Measurements from ENCODE around the gene TACC3. TPM values are rescaled to one million over a fixed set of nuclear protein-coding genes. Genes with fewer than 3 reads are reported as not detected.

The TACC3 gene
- total RNA-seq, 1 donor: 4.0 TPM

- Histone ChIP-seq H3K36me3 (ENCODE audit: insufficient read depth, low read length) (peaks cover 14% of the 10 kb centered on the region), H3K79me2 (ENCODE audit: insufficient read depth, low read length) (peaks cover 57% of the 10 kb centered on the region), H3K27ac (ENCODE audit: low read depth, low read length) (peak overlapping the region; percentile 92), H3K4me1 (ENCODE audit: insufficient read depth, low read length) (peaks cover 8% of the 10 kb centered on the region), H4K20me1 (ENCODE audit: insufficient read depth, low read length) (peaks cover 26% of the 10 kb centered on the region), H3K4me3 (ENCODE audit: insufficient read depth, low read length) (peak overlapping the region; percentile 79), H3K9me3 (ENCODE audit: low read depth, low read length) (no peaks in the 10 kb centered on the region), H2AFZ (ENCODE audit: low read length) (peak overlapping the region; percentile 86), H3K4me2 (ENCODE audit: insufficient read depth, low read length) (peak overlapping the region; percentile 97), H3K27me3 (ENCODE audit: insufficient read depth, low read length) (no peaks in the 10 kb centered on the region)
- TF ChIP-seq CTCF (IDR thresholded peaks at IDR 0.05; ENCODE audit: extremely low read depth, low read depth, low read length): no peak
- DNase-seq (ENCODE audit: insufficient read length, low spot score, missing footprints): peak; percentile 97
Measured at GRCh38 chr4:1711571-1712215, 9.6 kb upstream of the TACC3 start.

- H3K4me2 ChIP-seq (ENCODE audit: insufficient read depth, low read length): peak within 1 kb of the TSS; percentile 97
- no peaks in the 10 kb centered on the region for H3K9me3 ChIP-seq (ENCODE audit: low read depth, low read length)
- peak within 1 kb of the TSS; percentile 92 for H3K27ac ChIP-seq (ENCODE audit: low read depth, low read length)
- peaks cover 30% of the 10 kb centered on the region for H4K20me1 ChIP-seq (ENCODE audit: insufficient read depth, low read length)
- peaks cover 8% of the 10 kb centered on the region for H3K4me1 ChIP-seq (ENCODE audit: insufficient read depth, low read length)
- peak within 1 kb of the TSS; percentile 91 for H2AFZ ChIP-seq (ENCODE audit: low read length)
- H3K27me3 ChIP-seq (ENCODE audit: insufficient read depth, low read length): no peaks in the 10 kb centered on the region
- peak within 1 kb of the TSS; percentile 79 for H3K4me3 ChIP-seq (ENCODE audit: insufficient read depth, low read length)
- peaks cover 15% of the 10 kb centered on the region for H3K36me3 ChIP-seq (ENCODE audit: insufficient read depth, low read length)
- TF ChIP-seq CTCF (IDR thresholded peaks at IDR 0.05; ENCODE audit: extremely low read depth, low read depth, low read length): no peak
- DNase-seq (ENCODE audit: insufficient read length, low spot score, missing footprints): peak; percentile 99
- peaks cover 63% of the 10 kb centered on the region for H3K79me2 ChIP-seq (ENCODE audit: insufficient read depth, low read length)
Measured at GRCh38 chr4:1712216-1713002, 8.9 kb upstream of the TACC3 start, which contains the start of gene SLBP. TSS of gene SLBP (minus strand) at chr4:1712319. CDS start at chr4:1712188, 131 bp downstream.

GRCh38 chr4:1713003-1713851 is 8.1 kb upstream of the TACC3 start:
- Histone ChIP-seq H3K4me2 (ENCODE audit: insufficient read depth, low read length) (peak overlapping the region; percentile 97), H3K79me2 (ENCODE audit: insufficient read depth, low read length) (peaks cover 63% of the 10 kb centered on the region), H3K36me3 (ENCODE audit: insufficient read depth, low read length) (peaks cover 15% of the 10 kb centered on the region), H3K27me3 (ENCODE audit: insufficient read depth, low read length) (no peaks in the 10 kb centered on the region), H4K20me1 (ENCODE audit: insufficient read depth, low read length) (peaks cover 35% of the 10 kb centered on the region), H3K4me3 (ENCODE audit: insufficient read depth, low read length) (peak overlapping the region; percentile 79), H3K9me3 (ENCODE audit: low read depth, low read length) (no peaks in the 10 kb centered on the region), H3K4me1 (ENCODE audit: insufficient read depth, low read length) (peaks cover 8% of the 10 kb centered on the region), H2AFZ (ENCODE audit: low read length) (peak overlapping the region; percentile 91), H3K27ac (ENCODE audit: low read depth, low read length) (peak overlapping the region; percentile 92)
- no peak for TF ChIP-seq CTCF (IDR thresholded peaks at IDR 0.05; ENCODE audit: extremely low read depth, low read depth, low read length)
- no peak for DNase-seq (ENCODE audit: insufficient read length, low spot score, missing footprints)
